GM06990 (cell line): ENCODE data around the gene STARD5.

Experiments
- DNase-seq: peaks from one replicate; pipeline ENCODE4 v3.0.0-alpha.2; 2011; ENCODE audit not compliant: insufficient read length; ENCODE audit errors: extremely low read depth
- H3K27me3 ChIP-seq: replicated peaks from 2 replicates; pipeline ENCODE4 v1.6.0; 2011; ENCODE audit warnings: low read length; ENCODE audit not compliant: control insufficient read depth, insufficient read depth
- H3K36me3 ChIP-seq: 2 replicates; pipeline ENCODE4 v1.5.1; 2011; ENCODE audit warnings: low read length; ENCODE audit not compliant: control insufficient read depth, insufficient read depth
- H3K4me3 ChIP-seq: replicated peaks from 2 replicates; pipeline ENCODE4 v1.5.1; 2011; ENCODE audit warnings: low read depth, mild to moderate bottlenecking, control low read depth, low read length
- TF ChIP-seq, protein P1 (sequence below): IDR thresholded peaks from 2 replicates; pipeline ENCODE4 v1.5.1; 2011; ENCODE audit warnings: low read length, control low read depth, mild to moderate bottlenecking, inconsistent platforms; ENCODE audit not compliant: insufficient read depth, poor library complexity, severe bottlenecking

Gene STARD5

DNA sequence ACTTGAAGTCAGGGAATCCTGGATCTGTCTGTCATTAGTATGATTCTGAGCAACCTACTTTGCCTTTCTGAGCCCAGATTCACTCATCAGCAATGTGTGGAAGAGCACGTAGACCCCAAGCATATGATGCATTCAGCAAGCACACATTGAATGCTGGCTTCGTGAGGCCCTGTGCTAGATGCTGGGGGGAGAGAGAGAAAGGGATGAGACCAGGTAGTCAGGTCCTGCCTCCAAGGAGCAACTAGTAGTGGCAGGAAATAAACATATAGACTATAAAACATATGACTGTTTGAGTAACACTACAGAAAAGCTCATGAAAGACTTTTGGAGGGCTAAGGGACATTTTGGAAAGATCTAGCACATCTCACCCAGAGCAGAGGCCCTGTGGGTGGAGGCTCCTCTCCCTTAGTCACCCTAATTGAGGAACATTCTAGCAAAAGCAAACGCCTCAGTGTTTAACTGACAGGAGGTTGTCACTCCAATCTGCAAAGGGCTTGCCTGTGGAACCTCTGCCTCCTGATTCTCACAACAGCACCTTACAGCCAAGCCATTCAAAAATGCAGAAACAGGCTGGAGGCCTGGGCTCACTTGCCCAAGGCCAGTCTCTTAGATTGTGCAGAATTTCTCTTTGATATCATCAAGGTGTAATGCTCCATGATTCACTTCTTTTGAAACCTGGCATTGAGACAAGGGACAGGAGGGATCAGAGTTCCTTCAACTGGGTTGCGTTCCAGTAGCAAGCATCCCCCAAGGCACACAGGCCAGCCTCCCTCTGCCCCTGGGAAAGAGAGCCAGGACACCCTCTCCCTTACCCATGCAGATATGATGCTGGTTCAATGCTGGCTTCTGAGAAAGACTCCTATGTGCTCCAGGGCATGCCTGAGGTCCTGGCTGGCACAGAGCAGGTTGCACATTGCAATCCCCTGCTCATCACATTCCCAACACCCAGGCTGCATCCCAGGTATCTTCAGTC lies 26.1 kb downstream of the STARD5 start:
- TF ChIP-seq, protein P1, sequence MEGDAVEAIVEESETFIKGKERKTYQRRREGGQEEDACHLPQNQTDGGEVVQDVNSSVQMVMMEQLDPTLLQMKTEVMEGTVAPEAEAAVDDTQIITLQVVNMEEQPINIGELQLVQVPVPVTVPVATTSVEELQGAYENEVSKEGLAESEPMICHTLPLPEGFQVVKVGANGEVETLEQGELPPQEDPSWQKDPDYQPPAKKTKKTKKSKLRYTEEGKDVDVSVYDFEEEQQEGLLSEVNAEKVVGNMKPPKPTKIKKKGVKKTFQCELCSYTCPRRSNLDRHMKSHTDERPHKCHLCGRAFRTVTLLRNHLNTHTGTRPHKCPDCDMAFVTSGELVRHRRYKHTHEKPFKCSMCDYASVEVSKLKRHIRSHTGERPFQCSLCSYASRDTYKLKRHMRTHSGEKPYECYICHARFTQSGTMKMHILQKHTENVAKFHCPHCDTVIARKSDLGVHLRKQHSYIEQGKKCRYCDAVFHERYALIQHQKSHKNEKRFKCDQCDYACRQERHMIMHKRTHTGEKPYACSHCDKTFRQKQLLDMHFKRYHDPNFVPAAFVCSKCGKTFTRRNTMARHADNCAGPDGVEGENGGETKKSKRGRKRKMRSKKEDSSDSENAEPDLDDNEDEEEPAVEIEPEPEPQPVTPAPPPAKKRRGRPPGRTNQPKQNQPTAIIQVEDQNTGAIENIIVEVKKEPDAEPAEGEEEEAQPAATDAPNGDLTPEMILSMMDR = no peak
- no peaks in the 10 kb centered on the region for H3K27me3 ChIP-seq
- peaks cover 24% of the 10 kb centered on the region for H3K36me3 ChIP-seq
- peak overlapping the region; percentile 73 for H3K4me3 ChIP-seq
- no peak for DNase-seq

DNA sequence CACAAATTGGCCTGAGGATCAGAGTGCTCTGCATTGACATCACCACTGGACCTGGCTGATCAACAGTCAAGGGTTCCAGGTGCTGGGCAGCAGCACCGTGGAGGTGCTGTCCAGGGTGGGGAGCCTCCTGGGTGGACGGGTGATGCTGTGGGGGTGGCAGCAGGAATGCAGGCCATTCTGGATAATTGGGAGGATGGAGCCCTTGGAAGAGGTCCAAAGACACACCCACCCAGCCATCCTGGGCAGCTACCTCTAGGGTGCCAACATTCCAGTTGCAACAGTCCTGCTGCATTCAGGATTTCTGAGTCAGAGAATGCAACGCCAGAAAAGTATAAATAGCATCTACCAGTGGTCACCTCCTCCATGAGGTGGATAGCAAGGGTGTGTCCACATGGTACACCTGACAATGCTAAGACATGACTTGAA lies 26.8 kb downstream of the STARD5 start:
- DNase-seq = no peak
- H3K36me3 ChIP-seq = peaks cover 18% of the 10 kb centered on the region
- H3K27me3 ChIP-seq = no peaks in the 10 kb centered on the region
- peak overlapping the region; percentile 73 for H3K4me3 ChIP-seq
- TF ChIP-seq, protein P1 = no peak

DNA sequence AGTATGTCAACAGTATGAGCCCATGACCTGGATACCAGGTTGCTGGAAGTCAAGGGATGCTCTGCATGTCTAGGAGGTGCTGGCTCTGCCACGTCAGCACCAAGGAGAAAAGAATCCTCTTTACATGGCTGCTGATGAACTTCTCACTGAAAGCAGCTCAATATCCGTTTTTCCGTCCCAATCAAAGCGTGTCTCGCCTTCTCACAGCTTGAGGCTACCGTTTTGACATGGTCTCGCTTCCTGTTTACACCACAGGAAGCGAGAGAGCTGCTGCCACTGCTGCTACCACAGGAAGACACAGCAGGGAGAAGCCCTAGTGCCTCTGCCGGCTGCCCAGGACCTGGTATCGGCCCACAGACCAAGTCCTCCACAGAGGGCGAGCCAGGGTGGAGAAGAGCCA lies 27.3 kb downstream of the STARD5 start:
- peak overlapping the region; percentile 73 for H3K4me3 ChIP-seq
- DNase-seq = peak; percentile 69
- TF ChIP-seq, protein P1 = no peak

DNA sequence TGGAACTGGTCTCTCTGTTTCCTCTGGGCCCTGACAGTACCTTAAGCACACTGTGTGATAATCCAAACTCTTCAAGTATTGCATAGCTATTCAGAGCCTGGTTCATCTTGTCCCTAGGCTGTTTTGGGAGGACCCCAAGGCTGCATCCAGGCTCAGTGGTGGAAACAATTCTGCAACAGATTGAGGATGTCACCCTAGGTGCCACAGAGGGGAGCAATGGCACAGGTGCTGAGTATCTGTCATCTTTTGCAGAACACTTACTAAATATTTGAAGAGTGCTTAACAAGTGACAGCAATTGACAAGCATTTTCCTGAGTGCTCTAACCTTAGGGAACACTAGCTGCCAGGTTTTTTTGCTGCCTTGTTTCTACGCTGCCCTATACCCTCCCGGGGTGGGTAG lies 27.8 kb downstream of the STARD5 start:
- DNase-seq = no peak
- TF ChIP-seq, protein P1 = no peak
- H3K36me3 ChIP-seq = peaks cover 13% of the 10 kb centered on the region
- H3K4me3 ChIP-seq = peak overlapping the region; percentile 73
- no peaks in the 10 kb centered on the region for H3K27me3 ChIP-seq

More for the DNA sequence above, 27.3 kb downstream of the STARD5 start:
- H3K27me3 ChIP-seq = no peaks in the 10 kb centered on the region
- peaks cover 16% of the 10 kb centered on the region for H3K36me3 ChIP-seq

DNA sequence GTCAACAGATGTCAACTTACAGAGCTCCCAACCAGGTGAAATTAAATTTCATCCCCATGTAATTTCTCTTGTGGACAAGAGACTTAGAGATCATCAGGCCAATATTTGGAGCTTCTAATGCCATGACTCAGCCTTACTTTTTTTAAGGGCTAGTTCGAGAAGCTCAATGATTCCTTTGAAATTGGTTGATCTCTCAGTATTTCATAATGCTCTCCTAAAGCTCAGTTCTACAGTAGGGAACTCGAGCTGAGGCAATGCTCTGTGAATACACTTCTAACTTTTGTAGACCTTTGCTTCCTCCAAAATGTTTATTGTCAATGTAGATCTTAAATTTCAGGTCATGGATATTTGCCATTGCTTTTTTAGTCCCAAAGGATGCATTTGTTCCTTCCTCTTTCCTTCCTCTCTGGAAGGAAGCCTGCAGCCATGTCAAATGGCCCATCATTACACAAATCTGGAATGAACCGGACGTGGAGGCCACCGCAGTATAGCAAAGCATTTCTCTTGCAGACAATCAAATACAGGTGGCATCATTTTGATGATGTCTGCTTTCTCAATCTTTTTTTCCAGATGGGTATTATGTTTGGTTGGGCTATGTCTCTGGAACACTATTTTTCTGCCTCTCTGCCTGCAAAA lies 28.3 kb downstream of the STARD5 start:
- Histone ChIP-seq H3K4me3 (no peak overlapping the region), H3K36me3 (peaks cover 10% of the 10 kb centered on the region), H3K27me3 (no peaks in the 10 kb centered on the region)
- TF ChIP-seq, protein P1 = no peak
- DNase-seq = no peak
